22Rv1 (cell line): ENCODE data around the gene SRGAP1.
"Not testable (repeated sequence)": the region's sequence is repeated elsewhere in the genome, so short reads cannot be mapped to it uniquely, and the experiment has no call there.

Experiments used
- H3K27ac ChIP-seq: fragments of 450-650 bp; 2 replicates; pipeline ENCODE4 v1.5.1; 2017
- CTCF ChIP-seq: fragments of 450-650 bp; IDR thresholded peaks from 2 replicates; pipeline ENCODE4 v1.5.1; 2017; ENCODE audit warnings: mild to moderate bottlenecking
- ZFX ChIP-seq: fragments of 450-650 bp; IDR thresholded peaks from 2 replicates; pipeline ENCODE4 v1.6.1; 2017; ENCODE audit warnings: antibody characterized with exemption, borderline replicate concordance

Gene SRGAP1

GRCh38 chr12:64154677-64155076 is 310.2 kb downstream of the SRGAP1 start:
- no peak overlapping the region for H3K27ac ChIP-seq
- TF ChIP-seq ZFX (no peak), CTCF (no peak)

GRCh38 chr12:64157110-64157509 is 312.6 kb downstream of the SRGAP1 start:
- no peak for TF ChIP-seq ZFX
- no peak for TF ChIP-seq CTCF
- no peak overlapping the region for H3K27ac ChIP-seq

GRCh38 chr12:64160021-64160710 is 315.7 kb downstream of the SRGAP1 start:
- TF ChIP-seq ZFX: no peak
- TF ChIP-seq CTCF: no peak
- H3K27ac ChIP-seq: no peak overlapping the region

GRCh38 chr12:64160711-64161060 is 316.2 kb downstream of the SRGAP1 start:
- no peak for TF ChIP-seq ZFX
- TF ChIP-seq CTCF: no peak
- H3K27ac ChIP-seq: no peak overlapping the region

- H3K27ac ChIP-seq: not testable (repeated sequence)
Observed at GRCh38 chr12:64166606-64167005, 322.1 kb downstream of the SRGAP1 start.

GRCh38 chr12:64167041-64167440 is 322.5 kb downstream of the SRGAP1 start:
- H3K27ac ChIP-seq: not testable (repeated sequence)

GRCh38 chr12:64170024-64170423 is 325.5 kb downstream of the SRGAP1 start:
- peak overlapping the region; percentile 16 for H3K27ac ChIP-seq
- no peak for TF ChIP-seq CTCF
- no peak for TF ChIP-seq ZFX

- no peak overlapping the region for H3K27ac ChIP-seq
- TF ChIP-seq ZFX (no peak), CTCF (no peak)
Observed at GRCh38 chr12:64170730-64171129, 326.2 kb downstream of the SRGAP1 start.

GRCh38 chr12:64171715-64172114 is 327.2 kb downstream of the SRGAP1 start:
- no peak overlapping the region for H3K27ac ChIP-seq
- TF ChIP-seq ZFX (no peak), CTCF (no peak)
